ENCODE results near the gene TSPAN14. TPM values are rescaled to one million over a fixed set of nuclear protein-coding genes. Genes with fewer than 3 reads are reported as not detected.
A peak's percentile ranks its signal among the peaks of the same experiment; 100 is the strongest.

TSPAN14 gene
- total RNA-seq, 1 donor from 2014 or later, result 161 TPM

DNA sequence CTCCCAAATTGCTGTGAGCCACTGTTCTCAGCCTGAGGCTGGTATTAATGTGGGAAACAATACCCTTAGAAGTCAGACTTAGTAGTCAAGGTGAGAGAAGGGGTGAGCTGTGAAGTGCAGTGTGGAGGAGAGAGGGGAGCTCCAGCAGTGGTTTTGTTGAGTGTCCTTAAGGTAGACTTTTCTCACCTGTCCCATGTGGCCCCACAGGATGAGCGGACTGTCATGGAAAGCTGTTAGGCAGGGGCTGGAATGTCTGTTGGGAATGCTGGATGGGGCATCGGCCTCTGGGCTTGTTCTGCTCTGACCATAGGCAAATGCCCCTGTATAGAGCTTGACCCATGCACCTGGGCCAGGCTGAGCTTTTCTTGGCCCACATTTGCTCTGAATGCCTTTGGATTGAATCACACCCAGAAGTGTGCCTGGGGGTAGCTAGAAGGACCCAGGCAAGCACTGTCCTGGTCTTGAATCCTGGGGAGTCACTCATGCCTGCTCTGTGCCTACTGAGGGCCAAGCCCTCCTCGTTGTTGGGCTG lies 47.3 kb downstream of the TSPAN14 start:
- no peak overlapping the region for H3K27ac ChIP-seq
- TF ChIP-seq, protein P1, sequence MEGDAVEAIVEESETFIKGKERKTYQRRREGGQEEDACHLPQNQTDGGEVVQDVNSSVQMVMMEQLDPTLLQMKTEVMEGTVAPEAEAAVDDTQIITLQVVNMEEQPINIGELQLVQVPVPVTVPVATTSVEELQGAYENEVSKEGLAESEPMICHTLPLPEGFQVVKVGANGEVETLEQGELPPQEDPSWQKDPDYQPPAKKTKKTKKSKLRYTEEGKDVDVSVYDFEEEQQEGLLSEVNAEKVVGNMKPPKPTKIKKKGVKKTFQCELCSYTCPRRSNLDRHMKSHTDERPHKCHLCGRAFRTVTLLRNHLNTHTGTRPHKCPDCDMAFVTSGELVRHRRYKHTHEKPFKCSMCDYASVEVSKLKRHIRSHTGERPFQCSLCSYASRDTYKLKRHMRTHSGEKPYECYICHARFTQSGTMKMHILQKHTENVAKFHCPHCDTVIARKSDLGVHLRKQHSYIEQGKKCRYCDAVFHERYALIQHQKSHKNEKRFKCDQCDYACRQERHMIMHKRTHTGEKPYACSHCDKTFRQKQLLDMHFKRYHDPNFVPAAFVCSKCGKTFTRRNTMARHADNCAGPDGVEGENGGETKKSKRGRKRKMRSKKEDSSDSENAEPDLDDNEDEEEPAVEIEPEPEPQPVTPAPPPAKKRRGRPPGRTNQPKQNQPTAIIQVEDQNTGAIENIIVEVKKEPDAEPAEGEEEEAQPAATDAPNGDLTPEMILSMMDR (IDR thresholded peaks at IDR 0.05), result no peak
- H3K27me3 ChIP-seq, result no peaks in the 10 kb centered on the region
- peaks cover 0 to 4% of the 10 kb centered on the region in 2 donors for H3K9me3 ChIP-seq
- no peaks in the 10 kb centered on the region for H3K36me3 ChIP-seq
- no peak overlapping the region for H3K4me3 ChIP-seq
- intact Hi-C loops (cut with DNase I), result no loop called here
- DNase-seq (ENCODE audit: low spot score in 2 of 2), result peak in 1 of 2 donors; percentile 60
- peaks cover 8 to 44% of the 10 kb centered on the region in 2 donors for H3K4me1 ChIP-seq

DNA sequence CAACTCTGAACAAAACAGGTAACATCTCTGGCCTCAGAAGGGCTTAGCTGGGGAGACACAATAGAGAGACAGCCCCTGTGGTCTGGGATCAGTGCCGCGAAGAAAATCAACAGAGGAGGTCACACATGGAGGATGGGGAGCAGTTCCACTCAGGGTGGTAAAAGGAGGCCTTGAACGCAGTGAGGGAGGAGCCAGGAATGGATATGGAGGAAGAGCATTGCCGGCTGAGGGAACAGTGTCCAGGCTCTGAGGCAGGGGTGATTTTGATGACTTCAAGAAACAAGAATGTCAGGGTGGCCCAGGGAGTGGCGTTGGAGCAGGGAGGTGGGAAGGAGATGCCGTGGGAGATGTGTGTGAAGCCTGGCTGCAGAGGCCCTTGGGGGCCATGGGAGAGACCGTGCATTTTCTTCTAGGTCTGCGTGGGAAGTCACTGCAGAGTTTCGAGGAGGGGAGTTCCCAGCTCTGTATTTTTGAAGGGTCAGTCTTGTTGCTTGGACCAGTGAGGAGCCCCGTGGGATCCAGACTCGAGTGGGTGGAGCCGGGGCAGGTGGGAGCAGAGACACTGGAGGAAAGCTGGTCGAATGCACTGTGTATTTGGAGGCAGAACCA lies 47.9 kb downstream of the TSPAN14 start:
- H3K4me1 ChIP-seq, result peaks cover 8 to 44% of the 10 kb centered on the region in 2 donors
- H3K27ac ChIP-seq, result no peak overlapping the region
- no peak overlapping the region for H3K4me3 ChIP-seq
- peaks cover under 1 to 3% of the 10 kb centered on the region in 2 donors for H3K36me3 ChIP-seq
- TF ChIP-seq, protein P1 (IDR thresholded peaks at IDR 0.05), result no peak
- H3K27me3 ChIP-seq, result no peaks in the 10 kb centered on the region
- DNase-seq (ENCODE audit: low spot score in 2 of 2), result peak in 1 of 2 donors; percentile 62
- intact Hi-C loops (cut with DNase I), result no loop called here
- H3K9me3 ChIP-seq, result no peaks in the 10 kb centered on the region

- Histone ChIP-seq H3K9me3 (no peaks in the 10 kb centered on the region), H3K36me3 (peaks cover 4% of the 10 kb centered on the region in 2 donors), H3K27me3 (no peaks in the 10 kb centered on the region), H3K4me1 (peaks cover 8 to 38% of the 10 kb centered on the region in 2 donors), H3K27ac (peak overlapping the region; percentile 1 to 48), H3K4me3 (no peak overlapping the region)
- intact Hi-C loops (cut with DNase I), result no loop called here
- TF ChIP-seq, protein P1 (IDR thresholded peaks at IDR 0.05), result no peak
- peak in 1 of 2 donors; percentile 59 for DNase-seq (ENCODE audit: low spot score in 2 of 2)
Observed at GRCh38 chr10:80502621-80503583, 48.8 kb downstream of the TSPAN14 start.

GRCh38 chr10:80503584-80504157 lies 49.6 kb downstream of the TSPAN14 start:
- H3K27ac ChIP-seq, result peak overlapping the region; percentile 1 to 48
- TF ChIP-seq, protein P1 (IDR thresholded peaks at IDR 0.05), result no peak
- DNase-seq (ENCODE audit: low spot score in 2 of 2), result no peak
- no peaks in the 10 kb centered on the region for H3K27me3 ChIP-seq
- peaks cover 6 to 9% of the 10 kb centered on the region in 2 donors for H3K36me3 ChIP-seq
- no peaks in the 10 kb centered on the region for H3K9me3 ChIP-seq
- no peak overlapping the region for H3K4me3 ChIP-seq
- intact Hi-C loops (cut with DNase I), result loop anchor here (2.0 kb wide), 1 partner anchor 49 kb away; the partner anchor contains the start of gene TSPAN14
- H3K4me1 ChIP-seq, result peaks cover 3 to 30% of the 10 kb centered on the region in 2 donors

DNA sequence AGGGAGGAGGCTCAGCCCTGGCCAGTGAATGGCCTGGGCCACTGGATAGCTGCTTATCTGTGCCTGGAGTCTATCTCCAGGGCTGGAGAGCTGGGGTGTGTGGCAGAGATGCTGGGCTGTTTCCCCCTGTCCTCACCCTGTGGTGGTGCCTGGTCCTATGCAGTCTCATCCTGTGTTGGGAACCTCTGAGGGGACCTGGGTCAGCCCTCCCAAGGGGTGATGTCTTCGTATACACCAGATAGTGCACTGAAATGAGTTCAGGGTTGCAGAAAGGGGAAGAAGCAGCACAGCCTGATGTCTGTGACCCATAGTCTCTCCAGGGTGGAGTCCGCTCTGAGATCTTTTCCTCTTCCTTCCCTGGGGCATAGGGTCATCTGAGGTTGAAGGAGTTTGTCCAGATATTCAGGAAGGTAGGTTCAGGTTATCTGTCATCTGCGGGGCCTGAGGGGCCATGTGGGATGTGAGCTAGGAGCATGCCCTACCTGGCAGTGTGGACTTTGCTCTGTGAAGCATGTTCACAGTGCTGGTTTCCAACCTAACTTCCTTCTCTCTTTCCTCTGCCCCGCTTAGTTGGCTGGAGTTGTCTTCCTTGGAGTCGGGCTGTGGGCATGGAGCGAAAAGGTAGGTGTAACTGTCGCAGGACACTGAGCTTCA lies 50.2 kb downstream of the TSPAN14 start:
- Histone ChIP-seq H3K27ac (peak overlapping the region; percentile 48 to 76), H3K9me3 (no peaks in the 10 kb centered on the region)
- intact Hi-C loops (cut with DNase I), result loop anchor here (2.0 kb wide), 1 partner anchor 49 kb away; the partner anchor contains the start of gene TSPAN14

More for the DNA sequence above, 50.2 kb downstream of the TSPAN14 start:
- Histone ChIP-seq H3K36me3 (peaks cover 12 to 14% of the 10 kb centered on the region in 2 donors), H3K4me1 (peaks cover 0 to 26% of the 10 kb centered on the region in 2 donors), H3K27me3 (no peaks in the 10 kb centered on the region), H3K4me3 (no peak overlapping the region)
- DNase-seq (ENCODE audit: low spot score in 2 of 2), result no peak
- TF ChIP-seq, protein P1 (IDR thresholded peaks at IDR 0.05), result no peak

All from ascending aorta (tissue), 2 donors.